K562 (cell line): ENCODE results near the gene AQP9. TPM values are rescaled to one million over a fixed set of nuclear protein-coding genes. Genes with fewer than 3 reads are reported as not detected.
"Not testable (repeated sequence)": the region's sequence is repeated elsewhere in the genome, so short reads cannot be mapped to it uniquely, and the experiment has no call there.

Source experiments
- ARID1B ChIP-seq: fragments of 450-650 bp; IDR thresholded peaks from 2 replicates; pipeline ENCODE4 v1.6.1; 2016; ENCODE audit warnings: antibody characterized with exemption, mild to moderate bottlenecking, inconsistent platforms
- ATF7 ChIP-seq: fragments of 450-650 bp; IDR thresholded peaks from 2 replicates; pipeline ENCODE4 v1.7.1; 2014; ENCODE audit warnings: mild to moderate bottlenecking, moderate library complexity
- CTBP1 ChIP-seq: fragments of 450-650 bp; IDR thresholded peaks from 2 replicates; pipeline ENCODE4 v1.6.1; 2016; ENCODE audit warnings: borderline replicate concordance
- DACH1 ChIP-seq: fragments of 450-650 bp; IDR thresholded peaks from 2 replicates; pipeline ENCODE4 v1.6.1; 2018; ENCODE audit not compliant: partially characterized antibody
- MEIS2 ChIP-seq: fragments of 450-650 bp; IDR thresholded peaks from 2 replicates; pipeline ENCODE4 v1.6.1; 2014; ENCODE audit warnings: mild to moderate bottlenecking; ENCODE audit not compliant: partially characterized antibody
- MTA2 ChIP-seq: fragments of 450-650 bp; IDR thresholded peaks from 2 replicates; pipeline ENCODE4 v1.6.1; 2016; ENCODE audit warnings: low read depth
- NR2C1 ChIP-seq, 2 experiments: fragments of 450-650 bp; IDR thresholded peaks; 2 replicates each; pipeline ENCODE4 v1.6.1; 2017; ENCODE audit warnings: mild to moderate bottlenecking in 2 of 2, antibody characterized with exemption in 1 of 2, inconsistent platforms in 1 of 2, missing compliant biosample characterization in 1 of 2, missing genetic modification characterization in 1 of 2
- PKNOX1 ChIP-seq: fragments of 450-650 bp; IDR thresholded peaks from 2 replicates; pipeline ENCODE4 v1.6.1; 2016
- SOX6 ChIP-seq: fragments of 450-650 bp; IDR thresholded peaks from 2 replicates; pipeline ENCODE4 v1.6.1; 2014; ENCODE audit warnings: mild to moderate bottlenecking
- TCF3 ChIP-seq: sonication (generic); formaldehyde crosslinking; IDR thresholded peaks from 2 replicates; pipeline ENCODE4 v1.4.0; 2020; ENCODE audit warnings: mild to moderate bottlenecking, missing genetic modification reagents
- TEAD1 ChIP-seq, 2 experiments: fragments of 450-650 bp in 1 of 2; sonication (generic) in 1 of 2; formaldehyde crosslinking; IDR thresholded peaks; 2 replicates each; pipeline versions ENCODE4 v1.4.0 to v1.8.0; 2020 to 2022; ENCODE audit warnings: mild to moderate bottlenecking in 2 of 2, missing genetic modification reagents in 1 of 2
- TRIM24 ChIP-seq, 2 experiments: fragments of 450-650 bp; IDR thresholded peaks; 2 replicates each; pipeline ENCODE4 v1.6.1; 2016
- polyA plus RNA-seq, 8 experiments: library from polyadenylated mRNA; depleted of rRNA in 4 of 8; stranded (reverse) in 5 of 8; unstranded in 3 of 8; fragments of >200 nt; fragmentation: Nextera tagmentation in 2 of 8; fragmentation: Illumina TruSeq in 1 of 8; extraction: Ambion mirVana in 2 of 8; extraction: Trizol in 1 of 8; gene quantifications; 2 replicates each; pipeline versions ENCODE4 v1.2.1 to v1.2.3, GENCODE V29; 2011 to 2014; ENCODE audit warnings: inconsistent platforms in 1 of 8, missing spikeins in 1 of 8
- total RNA-seq, 7 experiments: library from RNA; depleted of rRNA in 6 of 7; stranded (reverse); fragments of >200 nt in 6 of 7; fragmentation: Illumina TruSeq in 2 of 7; extraction: Trizol in 2 of 7; gene quantifications; 2 replicates each; pipeline versions ENCODE4 v1.2.1 to v1.2.3, GENCODE V29; 2011 to 2021; ENCODE audit warnings: low replicate concordance in 1 of 7
- TF ChIP-seq, protein P1 (sequence below), 2 experiments: fragments of 450-650 bp; IDR thresholded peaks; 2 replicates each; pipeline ENCODE4 v1.6.1; 2018; ENCODE audit warnings: mild to moderate bottlenecking in 2 of 2, low read depth in 1 of 2; ENCODE audit not compliant: partially characterized antibody in 2 of 2

The AQP9 gene
- total and polyA plus RNA-seq, 9 of the 15 experiments (the other 6 are each of a cell fraction or from before 2014, with no cell fraction given): 0.04 to 0.33 (median 0.07) TPM; not detected in 4

- TF ChIP-seq, protein P1, sequence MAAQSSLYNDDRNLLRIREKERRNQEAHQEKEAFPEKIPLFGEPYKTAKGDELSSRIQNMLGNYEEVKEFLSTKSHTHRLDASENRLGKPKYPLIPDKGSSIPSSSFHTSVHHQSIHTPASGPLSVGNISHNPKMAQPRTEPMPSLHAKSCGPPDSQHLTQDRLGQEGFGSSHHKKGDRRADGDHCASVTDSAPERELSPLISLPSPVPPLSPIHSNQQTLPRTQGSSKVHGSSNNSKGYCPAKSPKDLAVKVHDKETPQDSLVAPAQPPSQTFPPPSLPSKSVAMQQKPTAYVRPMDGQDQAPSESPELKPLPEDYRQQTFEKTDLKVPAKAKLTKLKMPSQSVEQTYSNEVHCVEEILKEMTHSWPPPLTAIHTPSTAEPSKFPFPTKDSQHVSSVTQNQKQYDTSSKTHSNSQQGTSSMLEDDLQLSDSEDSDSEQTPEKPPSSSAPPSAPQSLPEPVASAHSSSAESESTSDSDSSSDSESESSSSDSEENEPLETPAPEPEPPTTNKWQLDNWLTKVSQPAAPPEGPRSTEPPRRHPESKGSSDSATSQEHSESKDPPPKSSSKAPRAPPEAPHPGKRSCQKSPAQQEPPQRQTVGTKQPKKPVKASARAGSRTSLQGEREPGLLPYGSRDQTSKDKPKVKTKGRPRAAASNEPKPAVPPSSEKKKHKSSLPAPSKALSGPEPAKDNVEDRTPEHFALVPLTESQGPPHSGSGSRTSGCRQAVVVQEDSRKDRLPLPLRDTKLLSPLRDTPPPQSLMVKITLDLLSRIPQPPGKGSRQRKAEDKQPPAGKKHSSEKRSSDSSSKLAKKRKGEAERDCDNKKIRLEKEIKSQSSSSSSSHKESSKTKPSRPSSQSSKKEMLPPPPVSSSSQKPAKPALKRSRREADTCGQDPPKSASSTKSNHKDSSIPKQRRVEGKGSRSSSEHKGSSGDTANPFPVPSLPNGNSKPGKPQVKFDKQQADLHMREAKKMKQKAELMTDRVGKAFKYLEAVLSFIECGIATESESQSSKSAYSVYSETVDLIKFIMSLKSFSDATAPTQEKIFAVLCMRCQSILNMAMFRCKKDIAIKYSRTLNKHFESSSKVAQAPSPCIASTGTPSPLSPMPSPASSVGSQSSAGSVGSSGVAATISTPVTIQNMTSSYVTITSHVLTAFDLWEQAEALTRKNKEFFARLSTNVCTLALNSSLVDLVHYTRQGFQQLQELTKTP (IDR thresholded peaks at IDR 0.05; ENCODE audit: low read depth in 1 of 2, partially characterized antibody in 2 of 2): peak in 1 of 2 experiments; percentile 38
- TF ChIP-seq ATF7: 0 out of 2 replicates have a peak, but pooled peaks have one; percentile 29
- TF ChIP-seq NR2C1 (IDR thresholded peaks at IDR 0.05): not testable (repeated sequence)
- peak; percentile 58; the same call in 1 of the 2 replicates for TF ChIP-seq NR2C1 (tag; IDR thresholded peaks at IDR 0.05)
- TF ChIP-seq ARID1B: peak; percentile 75
- peak; percentile 90 for TF ChIP-seq MEIS2
- TF ChIP-seq PKNOX1: peak; percentile 76
- TF ChIP-seq MTA2: peak; percentile 53; the same call in 1 of the 2 replicates
- peak; percentile 74; the same call in 1 of the 2 replicates for TF ChIP-seq CTBP1
- TF ChIP-seq TEAD1 (CRISPR knock-in tag; IDR thresholded peaks at IDR 0.05): peak in 1 of 2 experiments; percentile 56; a peak in 1 of 4 replicates
- TF ChIP-seq DACH1: peak; percentile 49
- TF ChIP-seq TRIM24 (IDR thresholded peaks at IDR 0.05): peak in 1 of 2 experiments; percentile 72; a peak in 2 of 4 replicates
- peak; percentile 86; the same call in 1 of the 2 replicates for TF ChIP-seq SOX6
- TF ChIP-seq TCF3 (CRISPR knock-in tag): peak; percentile 65
These were observed 24.8 kb upstream of the AQP9 start (continued) for GRCh38 chr15:58113358-58113757.
